ENCODE measurements around the gene SRL. TPM values are rescaled to one million over a fixed set of nuclear protein-coding genes. Genes with fewer than 3 reads are reported as not detected.

Gene SRL
- total and polyA plus RNA-seq, 2 of the 8 experiments (the other 6 are each of a cell fraction or from before 2014, with no cell fraction given): 0.05 TPM; not detected in 1

DNA sequence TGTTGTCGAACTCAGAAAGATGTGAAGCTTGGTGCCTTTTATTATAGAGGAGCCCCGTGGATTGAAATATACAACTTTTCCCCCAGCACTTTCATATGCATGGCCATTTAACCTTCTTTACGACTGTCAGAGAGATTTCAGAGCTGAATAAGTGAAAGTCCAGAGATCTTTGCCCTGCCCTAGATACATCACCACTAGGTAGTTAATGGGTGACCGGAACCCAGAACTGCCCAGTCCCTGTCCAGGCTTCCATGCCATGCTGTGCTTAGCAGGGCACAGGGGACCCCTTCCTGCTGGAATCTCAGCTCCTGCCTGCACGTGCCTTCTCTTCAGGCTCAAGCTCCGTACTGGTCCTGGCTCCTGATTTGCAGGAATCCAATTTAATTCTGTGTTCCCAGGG lies 32.2 kb downstream of the SRL start:
- Histone ChIP-seq H3K27me3 (replicated peaks in 1 of 4; ENCODE audit: control insufficient read depth in 3 of 4, extremely low read depth in 1 of 4, insufficient read depth in 3 of 4, low read length in 3 of 4) (no peaks in the 10 kb centered on the region), H3K9ac (replicated peaks in 1 of 4; ENCODE audit: extremely low read depth in 1 of 4, low read depth in 3 of 4, low read length in 3 of 4) (no peak overlapping the region), H2BK12ac (ENCODE audit: low read depth, low read length) (no peak overlapping the region)
- TF ChIP-seq TCF12 (IDR thresholded peaks at IDR 0.05; ENCODE audit: low read depth, low read length) (no peak), SIX5 (IDR thresholded peaks at IDR 0.05; ENCODE audit: low read depth, low read length) (no peak), TEAD4 (IDR thresholded peaks at IDR 0.05; ENCODE audit: low read depth, low read length) (no peak), POLR2A (IDR thresholded peaks at IDR 0.05; ENCODE audit: control extremely low read depth in 1 of 2, low read depth in 2 of 2, low read length in 2 of 2) (no peak), ASH2L (IDR thresholded peaks at IDR 0.05; ENCODE audit: low read length) (no peak), EZH2 (IDR thresholded peaks at IDR 0.05; ENCODE audit: low read depth, low read length, severe bottlenecking) (no peak), SIRT6 (IDR thresholded peaks at IDR 0.05; ENCODE audit: low read length) (no peak), RFX5 (IDR thresholded peaks at IDR 0.05; ENCODE audit: borderline replicate concordance, low read depth, low read length) (no peak), CEBPB (IDR thresholded peaks at IDR 0.05; ENCODE audit: low read depth, low read length) (no peak)
- TF ChIP-seq, protein P1, sequence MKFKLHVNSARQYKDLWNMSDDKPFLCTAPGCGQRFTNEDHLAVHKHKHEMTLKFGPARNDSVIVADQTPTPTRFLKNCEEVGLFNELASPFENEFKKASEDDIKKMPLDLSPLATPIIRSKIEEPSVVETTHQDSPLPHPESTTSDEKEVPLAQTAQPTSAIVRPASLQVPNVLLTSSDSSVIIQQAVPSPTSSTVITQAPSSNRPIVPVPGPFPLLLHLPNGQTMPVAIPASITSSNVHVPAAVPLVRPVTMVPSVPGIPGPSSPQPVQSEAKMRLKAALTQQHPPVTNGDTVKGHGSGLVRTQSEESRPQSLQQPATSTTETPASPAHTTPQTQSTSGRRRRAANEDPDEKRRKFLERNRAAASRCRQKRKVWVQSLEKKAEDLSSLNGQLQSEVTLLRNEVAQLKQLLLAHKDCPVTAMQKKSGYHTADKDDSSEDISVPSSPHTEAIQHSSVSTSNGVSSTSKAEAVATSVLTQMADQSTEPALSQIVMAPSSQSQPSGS (IDR thresholded peaks at IDR 0.05; ENCODE audit: low read length): no peak
- TF ChIP-seq, protein P2, sequence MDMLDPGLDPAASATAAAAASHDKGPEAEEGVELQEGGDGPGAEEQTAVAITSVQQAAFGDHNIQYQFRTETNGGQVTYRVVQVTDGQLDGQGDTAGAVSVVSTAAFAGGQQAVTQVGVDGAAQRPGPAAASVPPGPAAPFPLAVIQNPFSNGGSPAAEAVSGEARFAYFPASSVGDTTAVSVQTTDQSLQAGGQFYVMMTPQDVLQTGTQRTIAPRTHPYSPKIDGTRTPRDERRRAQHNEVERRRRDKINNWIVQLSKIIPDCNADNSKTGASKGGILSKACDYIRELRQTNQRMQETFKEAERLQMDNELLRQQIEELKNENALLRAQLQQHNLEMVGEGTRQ (IDR thresholded peaks at IDR 0.05; ENCODE audit: low read length): no peak
- TF ChIP-seq, protein P3, sequence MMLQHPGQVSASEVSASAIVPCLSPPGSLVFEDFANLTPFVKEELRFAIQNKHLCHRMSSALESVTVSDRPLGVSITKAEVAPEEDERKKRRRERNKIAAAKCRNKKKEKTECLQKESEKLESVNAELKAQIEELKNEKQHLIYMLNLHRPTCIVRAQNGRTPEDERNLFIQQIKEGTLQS (IDR thresholded peaks at IDR 0.05; ENCODE audit: insufficient read depth, low read depth, low read length): no peak

More for the DNA sequence above, 32.2 kb downstream of the SRL start:
- H4K5ac ChIP-seq (ENCODE audit: insufficient read length, low read depth, low read length): no peak overlapping the region
- H4K8ac ChIP-seq (ENCODE audit: extremely low read depth, insufficient read depth, low read length): no peak overlapping the region
- H3K79me2 ChIP-seq (ENCODE audit: control insufficient read depth in 1 of 2, insufficient read depth in 2 of 2, low read length in 2 of 2): no peaks in the 10 kb centered on the region
- no peak overlapping the region for H3K4ac ChIP-seq (replicated peaks; ENCODE audit: insufficient read length, low read depth, low read length)
- peaks cover 0 to 2% of the 10 kb centered on the region in 2 experiments; a peak in 1 of 4 replicates for H3K9me3 ChIP-seq (ENCODE audit: insufficient read depth in 2 of 2, low read depth in 1 of 2, low read length in 1 of 2)
- ChIA-PET POLR2A (ENCODE audit: partially characterized antibody) (interaction anchor here (1.6 kb wide), 1 partner anchor 26 kb away, joined by 3 read pairs; no protein-coding TSS in a partner anchor), CTCF (ENCODE audit: partially characterized antibody) (interaction anchor here (0.7 to 1.3 kb wide), 4 partner anchors 9 to 227 kb away, joined by 3 to 6 read pairs (median 3); no protein-coding TSS in a partner anchor)
- H4K20me1 ChIP-seq (replicated peaks in 1 of 2; ENCODE audit: control insufficient read depth in 1 of 2, insufficient read depth in 2 of 2, low read length in 2 of 2): no peaks in the 10 kb centered on the region
- no peak overlapping the region for H2AK5ac ChIP-seq (ENCODE audit: low read depth, low read length)
- no peak overlapping the region for H2BK15ac ChIP-seq (ENCODE audit: low read length)
- no peak overlapping the region for H3K18ac ChIP-seq (ENCODE audit: extremely low read depth, low read length)
- no peak overlapping the region for H2BK120ac ChIP-seq (replicated peaks; ENCODE audit: low read depth, low read length)
- H3K36me3 ChIP-seq (ENCODE audit: control insufficient read depth in 2 of 4, insufficient read depth in 4 of 4, low read length in 3 of 4): no peaks in the 10 kb centered on the region
- H3K4me1 ChIP-seq (replicated peaks in 1 of 4; ENCODE audit: control insufficient read depth in 3 of 4, insufficient read depth in 4 of 4, low read length in 3 of 4): peaks cover 2 to 7% (median 6%) of the 10 kb centered on the region in 4 experiments; a peak in 4 of 7 replicates
- no peak overlapping the region for H2BK20ac ChIP-seq (ENCODE audit: low read length)
- H3K56ac ChIP-seq (replicated peaks; ENCODE audit: insufficient read length, low read depth, low read length): no peak overlapping the region
- H3K4me2 ChIP-seq (ENCODE audit: insufficient read depth in 1 of 2, low read depth in 2 of 2, low read length in 2 of 2): no peak overlapping the region
- no peak overlapping the region for H3K14ac ChIP-seq (ENCODE audit: insufficient read length)
- FAIRE-seq: no peak
- no peak for DNase-seq (ENCODE audit: low read depth in 1 of 2, low spot score in 2 of 2)
- H4K91ac ChIP-seq (replicated peaks; ENCODE audit: insufficient read length, low read length): no peak overlapping the region
- H3K23ac ChIP-seq (ENCODE audit: insufficient read length): no peak overlapping the region
- H3K79me1 ChIP-seq (ENCODE audit: low read depth, low read length): no peaks in the 10 kb centered on the region
- H2AFZ ChIP-seq (ENCODE audit: low read length): no peak overlapping the region
- 86% methylated on average over 6 of the region's 6 CpGs; no CpG with 5 or more reads in 1 of the 2 experiments for WGBS, 2 experiments (ENCODE audit: extremely low coverage in 1 of 2, insufficient coverage in 1 of 2, insufficient read length in 1 of 2, insufficient replicate concordance in 2 of 2, low coverage in 1 of 2, low lambda C conversion rate in 2 of 2, missing lambda C conversion rate in 1 of 2)
- no peak overlapping the region for H2BK5ac ChIP-seq (ENCODE audit: low read depth, low read length)
- no peak overlapping the region for H3K27ac ChIP-seq (ENCODE audit: low read depth, low read length)
- no peaks in the 10 kb centered on the region; the same call in 1 of the 2 replicates for H3K23me2 ChIP-seq (ENCODE audit: low read depth, low read length)
- no peak overlapping the region for H3K4me3 ChIP-seq (ENCODE audit: extremely low read depth in 1 of 4, insufficient read depth in 2 of 4, low read depth in 3 of 4, low read length in 4 of 4)

All from H1 (cell line).